Measurements from ENCODE around the gene TNFRSF6B.

The TNFRSF6B gene

GRCh38 chr20:63737695-63737944 lies 41.2 kb downstream of the TNFRSF6B start:
- peaks cover 42% of the 10 kb centered on the region for H3K36me3 ChIP-seq (ENCODE audit: control insufficient read depth, insufficient read depth, low read length)
- no peak overlapping the region for H3K9ac ChIP-seq (ENCODE audit: low read depth, low read length)
- no peak overlapping the region for H3K27ac ChIP-seq (ENCODE audit: low read depth, low read length)
- H3K27me3 ChIP-seq (ENCODE audit: control insufficient read depth, insufficient read depth, low read length), result no peaks in the 10 kb centered on the region
- no peaks in the 10 kb centered on the region for H3K9me3 ChIP-seq (ENCODE audit: control insufficient read depth, insufficient read depth, low read length)
- H3K4me3 ChIP-seq (ENCODE audit: low read depth, low read length), result peak overlapping the region; percentile 50; the same call in 1 of the 2 replicates
- peaks cover 13% of the 10 kb centered on the region; the same call in 1 of the 2 replicates for H3K4me1 ChIP-seq (ENCODE audit: control insufficient read depth, insufficient read depth, low read length)

DNA sequence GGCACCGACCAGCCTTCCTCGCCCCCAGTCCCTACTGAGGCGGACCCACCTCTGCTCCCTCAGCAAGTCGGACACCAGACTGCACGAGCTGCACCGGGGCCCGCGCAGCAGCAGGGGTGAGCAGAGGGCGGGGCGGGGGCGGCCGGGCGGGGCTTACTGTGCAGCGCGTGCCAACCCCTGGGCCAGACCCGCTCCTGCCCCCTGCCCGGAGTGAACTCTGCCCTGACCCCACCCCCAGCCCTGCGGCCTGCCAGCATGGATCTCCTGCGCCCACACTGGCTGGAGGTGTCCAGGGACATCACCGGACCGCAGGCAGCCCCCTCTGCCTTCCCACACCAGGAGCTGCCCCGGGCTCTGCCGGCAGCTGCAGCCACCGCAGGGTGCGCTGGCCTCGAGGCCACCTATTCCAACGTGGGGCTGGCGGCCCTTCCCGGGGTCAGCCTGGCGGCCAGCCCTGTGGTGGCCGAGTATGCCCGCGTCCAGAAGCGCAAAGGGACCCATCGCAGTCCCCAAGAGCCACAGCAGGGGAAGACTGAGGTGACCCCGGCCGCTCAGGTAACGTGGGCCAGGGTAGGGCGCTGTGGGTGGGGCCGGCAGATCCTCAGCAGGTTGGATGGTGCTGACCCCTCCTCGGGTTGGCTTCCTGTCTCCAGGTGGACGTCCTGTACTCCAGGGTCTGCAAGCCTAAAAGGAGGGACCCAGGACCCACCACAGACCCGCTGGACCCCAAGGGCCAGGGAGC lies 41.7 kb downstream of the TNFRSF6B start:
- Histone ChIP-seq H3K4me3 (ENCODE audit: low read depth, low read length) (peak overlapping the region; percentile 50), H3K9me3 (ENCODE audit: control insufficient read depth, insufficient read depth, low read length) (no peaks in the 10 kb centered on the region), H3K27me3 (ENCODE audit: control insufficient read depth, insufficient read depth, low read length) (no peaks in the 10 kb centered on the region), H3K9ac (ENCODE audit: low read depth, low read length) (no peak overlapping the region), H3K4me1 (ENCODE audit: control insufficient read depth, insufficient read depth, low read length) (peaks cover 13% of the 10 kb centered on the region; the same call in 1 of the 2 replicates), H3K36me3 (ENCODE audit: control insufficient read depth, insufficient read depth, low read length) (peaks cover 43% of the 10 kb centered on the region), H3K27ac (ENCODE audit: low read depth, low read length) (peak overlapping the region; percentile 73)

DNA sequence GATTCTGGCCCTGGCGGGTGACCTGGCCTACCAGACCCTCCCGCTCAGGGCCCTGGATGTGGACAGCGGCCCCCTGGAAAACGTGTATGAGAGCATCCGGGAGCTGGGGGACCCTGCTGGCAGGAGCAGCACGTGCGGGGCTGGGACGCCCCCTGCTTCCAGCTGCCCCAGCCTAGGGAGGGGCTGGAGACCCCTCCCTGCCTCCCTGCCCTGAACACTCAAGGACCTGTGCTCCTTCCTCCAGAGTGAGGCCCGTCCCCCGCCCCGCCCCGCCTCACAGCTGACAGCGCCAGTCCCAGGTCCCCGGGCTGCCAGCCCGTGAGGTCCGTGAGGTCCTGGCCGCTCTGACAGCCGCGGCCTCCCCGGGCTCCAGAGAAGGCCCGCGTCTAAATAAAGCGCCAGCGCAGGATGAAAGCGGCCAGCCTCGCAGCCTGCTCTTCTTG lies 42.3 kb downstream of the TNFRSF6B start:
- peak overlapping the region; percentile 58 for H3K4me3 ChIP-seq (ENCODE audit: low read depth, low read length)
- H3K27ac ChIP-seq (ENCODE audit: low read depth, low read length), result peak overlapping the region; percentile 73
- H3K9me3 ChIP-seq (ENCODE audit: control insufficient read depth, insufficient read depth, low read length), result no peaks in the 10 kb centered on the region
- no peak overlapping the region for H3K9ac ChIP-seq (ENCODE audit: low read depth, low read length)
- no peaks in the 10 kb centered on the region for H3K27me3 ChIP-seq (ENCODE audit: control insufficient read depth, insufficient read depth, low read length)
- peaks cover 13% of the 10 kb centered on the region; the same call in 1 of the 2 replicates for H3K4me1 ChIP-seq (ENCODE audit: control insufficient read depth, insufficient read depth, low read length)
- H3K36me3 ChIP-seq (ENCODE audit: control insufficient read depth, insufficient read depth, low read length), result peaks cover 43% of the 10 kb centered on the region

DNA sequence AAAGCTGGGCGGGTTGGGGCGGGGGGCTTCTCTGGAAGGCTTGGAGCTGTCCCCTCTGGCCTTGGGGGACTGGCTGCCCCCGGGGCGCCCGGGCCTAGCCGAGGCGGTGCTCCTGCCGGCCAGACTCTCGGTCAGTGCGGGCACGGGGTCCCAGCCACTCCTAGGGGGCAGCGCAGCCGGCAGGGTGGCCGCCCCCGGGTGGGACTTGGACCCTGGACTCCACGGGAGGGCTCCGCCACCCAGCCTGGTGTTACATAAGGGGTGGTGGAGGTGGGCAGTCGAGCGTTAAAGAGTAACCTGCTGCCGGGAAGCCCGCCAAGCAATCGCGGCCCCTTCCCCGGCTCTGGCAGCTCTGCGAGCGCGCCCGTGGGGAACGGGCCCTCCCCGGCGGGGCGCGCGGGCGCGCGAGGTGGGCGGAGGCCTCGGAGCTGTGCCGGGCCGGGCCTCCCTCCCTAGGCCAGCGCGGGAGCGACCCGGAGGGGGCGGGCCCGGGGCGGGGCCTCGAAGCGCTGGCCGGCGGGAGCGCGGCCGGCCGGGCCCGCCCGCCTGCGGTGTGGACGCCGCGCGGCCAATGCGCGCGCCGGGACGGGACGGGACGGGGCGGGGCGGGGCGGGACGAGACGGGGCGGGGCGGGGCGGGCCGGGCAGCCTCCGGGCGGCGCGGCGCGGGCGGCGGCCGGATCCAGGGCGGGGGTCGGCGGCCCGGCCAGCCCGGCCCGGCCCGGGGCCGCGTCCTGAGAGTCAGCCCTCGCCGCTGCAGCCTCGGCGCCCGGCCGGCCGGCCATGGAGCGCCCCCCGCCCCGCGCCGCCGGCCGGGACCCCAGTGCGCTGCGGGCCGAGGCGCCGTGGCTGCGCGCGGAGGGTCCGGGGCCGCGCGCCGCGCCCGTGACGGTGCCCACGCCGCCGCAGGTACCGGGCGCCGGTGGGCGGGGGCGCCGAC lies 42.9 kb downstream of the TNFRSF6B start, which contains the start of gene SLC2A4RG:
Gene SLC2A4RG, plus strand, starts transcription at position 647 of the 940 bp plus-strand sequence. Its CDS starts 137 bp downstream, at position 784.
- Histone ChIP-seq H3K4me1 (ENCODE audit: control insufficient read depth, insufficient read depth, low read length) (peaks cover 13% of the 10 kb centered on the region; the same call in 1 of the 2 replicates), H3K27me3 (ENCODE audit: control insufficient read depth, insufficient read depth, low read length) (no peaks in the 10 kb centered on the region), H3K9ac (ENCODE audit: low read depth, low read length) (peak within 1 kb of the TSS; percentile 51; the same call in 1 of the 2 replicates), H3K36me3 (ENCODE audit: control insufficient read depth, insufficient read depth, low read length) (peaks cover 42% of the 10 kb centered on the region), H3K27ac (ENCODE audit: low read depth, low read length) (peak within 1 kb of the TSS; percentile 85), H3K9me3 (ENCODE audit: control insufficient read depth, insufficient read depth, low read length) (no peaks in the 10 kb centered on the region), H3K4me3 (ENCODE audit: low read depth, low read length) (peak within 1 kb of the TSS; percentile 80)

DNA sequence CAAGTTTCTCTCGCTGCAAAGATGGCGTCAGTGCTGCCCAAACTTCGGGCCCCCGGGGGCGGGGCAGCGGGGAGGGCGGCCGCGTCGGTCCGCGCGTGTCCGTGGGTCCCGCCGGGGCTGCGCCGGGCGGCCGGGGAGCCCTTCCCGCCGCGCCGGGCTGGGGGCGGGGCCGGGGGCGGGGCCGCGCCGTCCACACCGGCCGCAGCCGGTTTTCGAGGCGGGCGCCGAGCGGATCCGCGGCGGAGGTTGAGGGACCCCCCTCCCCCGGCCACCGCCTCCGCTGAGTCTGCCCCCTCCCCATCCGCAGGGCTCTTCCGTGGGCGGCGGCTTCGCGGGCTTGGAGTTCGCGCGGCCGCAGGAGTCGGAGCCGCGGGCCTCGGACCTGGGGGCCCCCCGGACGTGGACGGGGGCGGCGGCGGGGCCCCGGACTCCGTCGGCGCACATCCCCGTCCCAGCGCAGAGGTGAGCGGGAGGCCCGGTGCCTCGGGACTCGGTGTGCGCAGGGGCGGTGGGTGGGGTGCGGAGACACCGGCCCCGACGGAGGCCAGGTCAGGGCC lies 43.7 kb downstream of the TNFRSF6B start:
- H3K4me3 ChIP-seq (ENCODE audit: low read depth, low read length), result peak overlapping the region; percentile 80
- H3K4me1 ChIP-seq (ENCODE audit: control insufficient read depth, insufficient read depth, low read length), result peaks cover 13% of the 10 kb centered on the region; the same call in 1 of the 2 replicates

DNA sequence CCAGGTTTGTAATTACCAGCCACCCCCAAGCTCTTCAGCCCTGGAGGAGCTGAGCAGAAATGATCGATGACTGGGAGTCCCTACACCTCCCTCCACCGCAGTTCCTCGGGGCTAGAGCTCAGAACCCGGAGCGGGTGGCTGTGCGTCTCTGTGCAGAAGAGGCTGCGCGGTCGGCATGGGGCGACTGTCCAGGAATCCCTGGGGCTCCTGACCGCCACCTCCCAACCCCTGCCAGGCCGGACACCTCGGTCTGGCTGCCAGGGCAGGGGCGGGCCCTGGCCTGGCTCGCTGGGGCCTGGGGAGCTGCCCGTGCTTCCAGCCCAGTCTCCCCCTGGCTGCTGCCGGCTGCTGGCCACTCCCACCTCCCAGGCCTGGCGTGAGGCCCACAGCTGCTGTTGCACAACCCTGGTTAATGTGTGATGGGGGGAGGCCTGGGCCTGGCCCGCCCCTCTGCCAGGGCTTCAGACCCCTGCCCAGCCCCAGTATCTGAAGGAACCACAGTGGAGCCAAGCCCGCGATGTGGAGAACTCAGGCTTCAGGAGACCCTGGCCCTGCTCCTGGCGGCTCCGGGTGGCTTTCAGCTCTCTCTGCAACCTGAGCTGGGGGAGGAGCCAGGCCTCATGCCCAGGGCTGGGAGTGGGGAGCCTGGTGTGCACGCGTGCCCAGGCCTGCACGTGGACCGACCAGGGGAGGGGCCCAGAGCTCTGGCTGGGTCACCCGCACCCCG lies 44.3 kb downstream of the TNFRSF6B start:
- Histone ChIP-seq H3K27me3 (ENCODE audit: control insufficient read depth, insufficient read depth, low read length) (no peaks in the 10 kb centered on the region), H3K4me3 (ENCODE audit: low read depth, low read length) (peak overlapping the region; percentile 80), H3K4me1 (ENCODE audit: control insufficient read depth, insufficient read depth, low read length) (peaks cover 13% of the 10 kb centered on the region; the same call in 1 of the 2 replicates), H3K27ac (ENCODE audit: low read depth, low read length) (peak overlapping the region; percentile 85), H3K9me3 (ENCODE audit: control insufficient read depth, insufficient read depth, low read length) (no peaks in the 10 kb centered on the region), H3K9ac (ENCODE audit: low read depth, low read length) (peak overlapping the region; percentile 51; the same call in 1 of the 2 replicates), H3K36me3 (ENCODE audit: control insufficient read depth, insufficient read depth, low read length) (peaks cover 28% of the 10 kb centered on the region)

More for the DNA sequence above, 43.7 kb downstream of the TNFRSF6B start:
- Histone ChIP-seq H3K9me3 (ENCODE audit: control insufficient read depth, insufficient read depth, low read length) (no peaks in the 10 kb centered on the region), H3K27ac (ENCODE audit: low read depth, low read length) (peak overlapping the region; percentile 85), H3K36me3 (ENCODE audit: control insufficient read depth, insufficient read depth, low read length) (peaks cover 34% of the 10 kb centered on the region), H3K9ac (ENCODE audit: low read depth, low read length) (peak overlapping the region; percentile 51; the same call in 1 of the 2 replicates), H3K27me3 (ENCODE audit: control insufficient read depth, insufficient read depth, low read length) (no peaks in the 10 kb centered on the region)

- peak overlapping the region; percentile 85 for H3K27ac ChIP-seq (ENCODE audit: low read depth, low read length)
- peaks cover 23% of the 10 kb centered on the region for H3K36me3 ChIP-seq (ENCODE audit: control insufficient read depth, insufficient read depth, low read length)
Measured at GRCh38 chr20:63741354-63741675, 44.9 kb downstream of the TNFRSF6B start.

DNA sequence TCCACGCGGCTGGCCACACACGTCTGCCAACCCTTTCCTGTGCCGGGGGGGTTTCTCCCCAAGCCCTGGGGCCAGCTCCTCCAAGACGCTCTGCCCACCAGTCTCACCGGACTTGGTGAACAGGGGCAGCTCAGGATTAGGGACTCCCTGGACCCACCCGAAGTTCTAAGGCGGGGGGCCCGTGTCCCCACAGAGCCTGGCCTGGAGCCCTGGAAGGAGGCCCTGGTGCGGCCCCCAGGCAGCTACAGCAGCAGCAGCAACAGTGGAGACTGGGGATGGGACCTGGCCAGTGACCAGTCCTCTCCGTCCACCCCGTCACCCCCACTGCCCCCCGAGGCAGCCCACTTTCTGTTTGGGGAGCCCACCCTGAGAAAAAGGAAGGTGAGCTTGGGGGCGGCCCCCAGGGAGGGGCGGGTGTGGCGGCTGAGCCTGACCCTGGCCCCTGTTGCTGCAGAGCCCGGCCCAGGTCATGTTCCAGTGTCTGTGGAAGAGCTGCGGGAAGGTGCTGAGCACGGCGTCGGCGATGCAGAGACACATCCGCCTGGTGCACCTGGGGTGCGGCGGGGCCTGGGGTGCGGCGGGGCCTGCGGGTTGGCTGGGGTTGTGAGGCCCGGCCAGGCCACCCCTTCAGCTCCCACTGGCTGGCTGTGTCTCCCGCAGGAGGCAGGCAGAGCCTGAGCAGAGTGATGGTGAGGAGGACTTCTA lies 45.4 kb downstream of the TNFRSF6B start:
- Histone ChIP-seq H3K27me3 (ENCODE audit: control insufficient read depth, insufficient read depth, low read length) (no peaks in the 10 kb centered on the region), H3K4me1 (ENCODE audit: control insufficient read depth, insufficient read depth, low read length) (peaks cover 13% of the 10 kb centered on the region; the same call in 1 of the 2 replicates), H3K4me3 (ENCODE audit: low read depth, low read length) (peak overlapping the region; percentile 80; the same call in 1 of the 2 replicates), H3K9ac (ENCODE audit: low read depth, low read length) (no peak overlapping the region), H3K36me3 (ENCODE audit: control insufficient read depth, insufficient read depth, low read length) (peaks cover 23% of the 10 kb centered on the region), H3K9me3 (ENCODE audit: control insufficient read depth, insufficient read depth, low read length) (no peaks in the 10 kb centered on the region), H3K27ac (ENCODE audit: low read depth, low read length) (peak overlapping the region; percentile 85)

More at GRCh38 chr20:63741354-63741675, 44.9 kb downstream of the TNFRSF6B start:
- Histone ChIP-seq H3K4me3 (ENCODE audit: low read depth, low read length) (peak overlapping the region; percentile 80), H3K27me3 (ENCODE audit: control insufficient read depth, insufficient read depth, low read length) (no peaks in the 10 kb centered on the region), H3K9ac (ENCODE audit: low read depth, low read length) (no peak overlapping the region), H3K9me3 (ENCODE audit: control insufficient read depth, insufficient read depth, low read length) (no peaks in the 10 kb centered on the region), H3K4me1 (ENCODE audit: control insufficient read depth, insufficient read depth, low read length) (peaks cover 13% of the 10 kb centered on the region; the same call in 1 of the 2 replicates)

GRCh38 chr20:63742381-63743024 lies 46.1 kb downstream of the TNFRSF6B start:
- Histone ChIP-seq H3K9ac (ENCODE audit: low read depth, low read length) (no peak overlapping the region), H3K36me3 (ENCODE audit: control insufficient read depth, insufficient read depth, low read length) (peaks cover 23% of the 10 kb centered on the region), H3K9me3 (ENCODE audit: control insufficient read depth, insufficient read depth, low read length) (no peaks in the 10 kb centered on the region), H3K27ac (ENCODE audit: low read depth, low read length) (no peak overlapping the region), H3K4me3 (ENCODE audit: low read depth, low read length) (no peak overlapping the region), H3K27me3 (ENCODE audit: control insufficient read depth, insufficient read depth, low read length) (no peaks in the 10 kb centered on the region), H3K4me1 (ENCODE audit: control insufficient read depth, insufficient read depth, low read length) (peaks cover 13% of the 10 kb centered on the region; the same call in 1 of the 2 replicates)
